HG03457 (cell line): Measurements from ENCODE around the gene ADAM23.

ENCODE experiments used
- ATAC-seq: cut with Tn5 transposase; IDR thresholded peaks from one replicate; pipeline ENCODE4 v1.9.1; 2021; ENCODE audit warnings: moderate number of reproducible peaks; ENCODE audit not compliant: unreplicated experiment

The ADAM23 gene

GRCh38 chr2:206438196-206438724 is 5.1 kb upstream of the ADAM23 start:
- ATAC-seq: no peak

DNA sequence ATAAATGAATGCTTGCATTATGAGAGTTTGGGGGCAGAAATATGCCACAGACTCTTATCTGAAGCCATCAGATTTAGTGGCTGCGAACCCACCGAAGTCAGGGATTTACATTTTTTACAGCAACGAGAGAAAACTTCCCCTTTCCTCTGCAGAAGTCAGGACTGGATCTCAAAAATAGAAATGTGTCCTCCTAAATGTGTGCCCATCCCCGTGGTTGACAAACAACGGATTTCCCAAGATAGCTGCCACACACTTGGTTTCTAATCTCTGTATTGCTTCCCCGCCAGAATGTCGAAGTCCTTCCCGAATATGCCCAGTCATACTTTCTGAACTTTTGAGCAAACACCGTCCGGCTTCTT is 879 bp upstream of the ADAM23 start:
- ATAC-seq: no peak

GRCh38 chr2:206443735-206444527 is 599 bp downstream of the ADAM23 start:
- no peak for ATAC-seq

DNA sequence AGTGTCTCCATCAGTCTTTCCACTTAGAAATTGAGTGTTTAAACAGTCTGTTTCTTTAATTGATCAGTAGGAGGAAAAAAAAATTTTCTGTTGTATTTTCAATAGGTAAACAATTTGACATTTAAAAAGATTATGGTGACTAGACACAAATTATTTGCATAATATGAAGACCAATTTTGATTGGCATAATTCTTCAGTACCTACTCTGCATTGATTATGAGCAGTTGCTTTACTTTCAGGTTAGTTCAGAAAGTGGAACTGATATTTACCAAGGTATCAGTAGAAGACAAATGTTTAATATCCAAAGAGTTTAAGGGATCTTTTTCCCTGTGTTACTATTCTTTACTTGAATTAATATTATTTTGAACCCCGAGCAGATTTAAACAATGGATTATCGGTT is 2.6 kb downstream of the ADAM23 start:
- ATAC-seq: no peak

GRCh38 chr2:206452242-206452641 is 8.9 kb downstream of the ADAM23 start:
- no peak for ATAC-seq

DNA sequence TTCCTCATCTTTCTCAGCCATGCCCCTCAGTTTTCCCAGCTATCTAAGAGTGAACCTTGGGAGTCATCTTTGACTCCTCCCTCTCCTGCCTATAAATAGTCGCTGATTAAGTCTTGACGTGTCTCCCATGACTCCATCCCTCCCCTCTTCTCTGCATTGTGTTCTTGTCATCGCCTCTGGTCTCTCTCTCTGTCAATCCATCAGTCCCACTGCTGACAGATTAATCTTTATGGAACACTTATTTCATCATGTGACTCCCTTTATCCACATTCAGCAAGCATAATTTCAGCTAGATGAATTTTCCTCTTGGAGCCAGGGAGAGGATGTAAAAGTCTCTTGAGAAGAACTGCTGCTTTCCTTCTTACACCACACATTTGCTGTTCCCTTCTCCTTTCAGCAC is 9.4 kb downstream of the ADAM23 start:
- ATAC-seq: no peak

- no peak for ATAC-seq
Measured at GRCh38 chr2:206456078-206456754, 12.9 kb downstream of the ADAM23 start.

DNA sequence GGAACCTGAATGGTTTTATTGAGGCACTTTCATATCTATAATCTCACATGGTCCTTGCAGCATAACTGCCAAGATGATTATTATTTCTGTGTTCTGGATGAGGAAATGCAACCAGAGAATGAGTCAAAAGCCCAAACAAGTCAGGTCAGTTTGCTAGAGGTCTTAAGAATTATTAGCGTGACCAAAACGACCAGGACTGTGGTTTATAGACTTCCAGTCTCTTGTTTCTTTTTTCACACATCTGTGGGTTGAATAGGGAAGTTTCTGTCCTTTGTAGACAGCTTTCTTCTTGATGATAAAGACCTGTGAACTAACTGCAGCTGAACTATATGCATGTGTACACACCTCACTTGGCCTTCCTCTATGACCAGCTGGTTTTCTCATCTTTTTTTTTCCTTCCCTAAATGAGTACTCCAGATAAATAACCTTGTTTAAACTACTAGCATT is 13.9 kb downstream of the ADAM23 start:
- peak; percentile 88 for ATAC-seq

DNA sequence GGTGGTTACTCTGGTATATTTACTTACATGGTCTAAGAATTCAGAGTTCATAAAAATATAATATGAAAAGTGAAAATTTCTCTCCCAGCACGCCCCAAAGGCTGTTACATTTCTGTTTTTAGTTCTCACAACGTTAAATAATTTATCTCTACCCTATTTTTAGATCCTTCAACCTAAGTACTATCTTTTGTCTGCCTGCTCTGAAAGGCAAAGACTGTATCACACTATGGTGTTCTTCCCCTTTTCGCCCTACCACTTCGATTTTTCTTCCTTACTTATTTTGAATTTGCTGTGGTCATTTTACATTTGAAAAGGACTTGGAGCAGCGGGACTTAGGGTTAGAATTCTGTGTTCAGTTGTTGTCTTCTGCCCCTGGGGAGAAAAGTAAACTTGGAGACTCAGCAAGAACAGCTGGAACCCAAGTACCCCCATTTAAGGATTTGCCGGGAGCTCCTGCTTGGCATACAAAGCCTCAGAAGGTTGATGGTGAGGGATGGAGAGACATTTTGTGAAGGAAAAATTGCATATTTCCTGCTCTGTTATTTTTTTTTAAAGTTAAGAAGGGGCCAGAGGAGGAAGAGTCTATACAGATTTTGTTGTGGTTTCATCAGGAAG is 19.0 kb downstream of the ADAM23 start:
- ATAC-seq: no peak

GRCh38 chr2:206463685-206464084 is 20.4 kb downstream of the ADAM23 start:
- ATAC-seq: no peak

DNA sequence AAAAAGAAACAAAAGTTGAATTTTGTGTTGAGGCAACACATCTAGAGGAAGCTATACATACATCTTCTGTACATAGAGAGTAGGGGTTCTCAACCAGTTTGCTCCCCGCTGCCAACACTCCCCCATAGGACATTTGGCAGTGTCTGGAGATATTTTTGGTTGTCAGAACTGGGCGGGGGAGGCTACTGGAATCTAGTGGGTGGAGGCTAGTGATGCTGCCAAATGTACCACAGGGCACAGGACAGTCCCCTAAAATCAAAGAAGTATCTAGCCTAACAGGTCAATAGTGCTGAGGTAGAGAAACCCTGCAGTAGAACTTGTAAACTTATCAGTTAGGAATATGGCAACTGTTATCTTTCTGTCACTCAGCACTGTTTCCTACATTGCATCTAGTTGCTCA is 21.3 kb downstream of the ADAM23 start:
- ATAC-seq: no peak

- no peak for ATAC-seq
Measured at GRCh38 chr2:206471524-206472062, 28.3 kb downstream of the ADAM23 start.

DNA sequence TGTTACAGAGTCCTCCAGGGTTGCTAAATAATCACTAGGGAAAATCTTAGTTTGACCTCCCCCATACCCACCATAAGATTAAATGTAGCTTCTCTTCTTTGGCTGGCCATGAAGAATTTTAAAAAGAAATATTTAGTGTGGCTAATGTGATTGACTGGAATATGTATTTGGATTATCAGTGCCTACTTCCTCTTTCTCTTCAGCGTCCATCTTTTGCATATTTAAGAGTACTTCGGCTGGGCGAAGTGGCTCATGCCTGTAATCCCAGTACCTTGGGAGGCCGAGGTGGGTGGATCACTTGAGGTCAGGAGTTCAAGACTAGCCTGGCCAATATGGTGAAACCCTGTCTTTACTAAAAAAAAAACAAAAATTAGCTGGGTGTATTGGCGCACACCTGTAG is 28.8 kb downstream of the ADAM23 start:
- no peak for ATAC-seq

- ATAC-seq: no peak
Measured at GRCh38 chr2:206474099-206474498, 30.8 kb downstream of the ADAM23 start.

DNA sequence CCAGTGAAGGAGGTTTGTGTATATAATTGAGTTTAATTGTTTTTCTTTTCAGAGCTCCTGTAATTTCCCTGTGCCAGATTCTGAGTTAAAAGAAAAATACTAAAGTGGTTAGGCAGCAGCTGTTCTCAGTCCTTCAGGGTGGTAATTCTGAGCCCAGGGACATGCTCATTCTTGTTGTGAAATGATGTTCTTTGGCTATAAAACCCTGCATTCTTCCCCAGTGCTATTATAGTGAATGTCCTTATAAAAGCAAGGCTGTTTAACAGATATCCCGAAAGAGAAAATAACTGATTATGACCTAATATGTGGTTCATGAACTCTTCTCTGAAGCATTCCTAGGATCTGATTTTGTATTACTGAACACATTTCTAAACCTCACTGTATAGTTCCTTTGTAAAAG is 34.0 kb downstream of the ADAM23 start:
- no peak for ATAC-seq

DNA sequence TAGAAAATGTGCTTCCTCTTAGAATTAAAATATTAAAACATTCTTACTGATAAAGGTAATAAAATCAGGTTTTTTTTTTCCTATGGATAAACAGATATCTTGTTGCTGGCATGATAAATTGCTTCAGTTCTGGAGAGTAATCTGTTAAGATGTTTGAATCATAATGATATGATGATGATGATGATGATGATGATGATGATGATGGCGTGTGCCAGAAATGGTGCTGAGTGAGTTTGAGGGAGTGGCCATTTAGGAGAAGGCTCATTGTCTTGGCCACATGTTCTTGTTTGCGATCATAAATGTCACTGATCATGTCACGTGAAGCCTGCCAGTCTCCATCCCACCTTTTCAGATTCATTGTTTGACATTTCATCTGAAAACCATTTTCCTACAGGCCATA is 35.0 kb downstream of the ADAM23 start:
- no peak for ATAC-seq

DNA sequence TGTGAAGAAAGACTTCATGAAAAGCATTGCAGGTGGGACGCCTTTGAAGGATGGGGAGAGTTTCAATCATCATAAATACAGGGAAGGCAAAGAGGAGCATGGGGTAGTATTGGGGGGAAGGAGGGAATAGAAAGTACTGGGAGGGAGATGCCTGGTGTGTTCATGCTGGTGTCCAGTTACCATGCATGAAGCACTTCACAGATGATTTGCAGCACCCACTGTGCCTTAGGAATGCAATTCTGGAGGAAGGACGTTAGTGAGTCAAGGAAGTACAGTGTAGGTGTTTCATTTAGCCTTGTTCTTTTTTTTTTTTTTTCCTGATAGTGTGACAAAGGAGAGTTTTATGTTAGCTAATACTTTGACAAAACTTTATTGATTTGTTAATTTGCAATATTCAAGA is 36.8 kb downstream of the ADAM23 start:
- ATAC-seq: no peak

DNA sequence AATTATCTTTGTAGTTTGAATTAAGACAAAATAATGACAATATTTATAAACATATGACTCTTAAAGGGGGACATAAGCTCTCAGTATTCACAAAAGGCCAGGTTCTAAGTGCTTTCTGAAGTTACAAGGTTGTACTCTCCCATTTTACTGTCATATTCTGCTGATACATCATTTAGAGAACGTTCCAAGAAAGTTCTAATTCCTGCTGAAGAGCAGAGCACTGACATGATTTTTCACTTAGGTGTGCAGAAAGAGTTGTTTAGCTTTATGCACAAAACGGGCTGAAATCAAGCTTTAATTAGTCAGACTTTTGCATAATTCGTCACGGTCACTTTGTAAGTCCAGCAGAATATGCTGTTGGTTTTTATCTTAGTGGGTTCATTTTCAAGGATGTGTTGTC is 37.3 kb downstream of the ADAM23 start:
- no peak for ATAC-seq

DNA sequence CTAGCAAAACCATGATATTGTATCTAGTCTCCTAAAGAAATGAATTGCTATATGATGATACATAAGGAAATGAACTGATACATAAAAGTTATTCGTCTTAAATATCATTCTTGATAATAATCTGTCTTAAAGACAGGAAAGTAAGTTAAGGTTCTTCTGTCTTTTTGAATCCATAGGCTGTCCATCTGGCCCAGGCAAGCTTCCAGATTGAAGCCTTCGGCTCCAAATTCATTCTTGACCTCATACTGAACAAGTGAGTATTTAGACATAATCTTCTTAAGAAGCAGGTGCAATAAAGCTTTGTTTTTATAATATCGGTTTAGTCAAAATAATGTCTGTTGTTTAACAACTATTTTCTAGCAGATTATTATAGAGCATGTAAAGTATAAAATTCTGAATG is 37.7 kb downstream of the ADAM23 start:
- ATAC-seq: no peak

GRCh38 chr2:206482123-206482522 is 38.8 kb downstream of the ADAM23 start:
- no peak for ATAC-seq

- ATAC-seq: no peak
Measured at GRCh38 chr2:206482633-206483032, 39.3 kb downstream of the ADAM23 start.

- ATAC-seq: no peak
Measured at GRCh38 chr2:206488053-206488452, 44.7 kb downstream of the ADAM23 start.
